GM19455 (cell line): ENCODE results near the gene DDX20.

Experiments
- ATAC-seq: cut with Tn5 transposase; IDR thresholded peaks from one replicate; pipeline ENCODE4 v1.9.1; 2021; ENCODE audit not compliant: unreplicated experiment

DDX20 gene

DNA sequence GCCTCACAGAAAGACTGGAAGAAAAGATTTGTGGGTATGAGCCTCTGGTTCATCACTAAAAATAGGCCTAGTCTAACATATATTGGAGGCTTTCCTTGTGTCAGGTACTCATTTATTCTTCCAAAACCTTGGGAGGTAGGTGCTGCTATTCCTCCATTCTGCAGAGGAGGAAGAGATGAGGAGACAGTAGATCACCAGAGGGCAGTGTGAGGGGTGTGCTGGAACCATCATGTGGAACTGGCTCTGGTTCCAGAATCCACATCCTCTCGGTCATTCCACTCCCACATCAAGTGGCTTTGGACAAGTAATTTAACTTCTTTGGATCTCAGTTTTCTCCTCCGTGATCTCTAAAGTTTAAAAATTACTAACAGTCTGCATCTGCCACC is 9.1 kb upstream of the DDX20 start:
- ATAC-seq = no peak

DNA sequence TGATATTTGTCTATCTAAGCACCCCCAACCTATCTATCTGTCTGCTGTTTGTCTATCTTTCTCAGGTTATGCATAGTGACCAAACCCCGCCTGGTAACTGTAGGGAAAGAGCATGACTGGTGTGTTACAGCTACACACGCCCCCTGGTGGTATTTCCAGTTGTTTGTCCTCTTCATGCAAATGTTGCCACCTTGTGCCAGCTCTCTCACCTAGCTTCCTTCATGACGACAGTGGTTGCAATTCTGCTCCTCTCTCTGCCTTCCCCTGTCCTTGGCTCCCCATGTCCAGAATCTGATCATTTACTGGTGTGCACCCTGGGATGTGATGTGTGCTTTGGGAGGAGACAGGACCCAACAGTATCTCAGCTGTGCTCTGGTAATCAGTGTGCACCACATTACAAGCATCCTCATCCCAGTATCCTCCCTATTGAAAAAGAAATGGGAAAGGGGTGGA is 8.4 kb upstream of the DDX20 start:
- no peak for ATAC-seq

DNA sequence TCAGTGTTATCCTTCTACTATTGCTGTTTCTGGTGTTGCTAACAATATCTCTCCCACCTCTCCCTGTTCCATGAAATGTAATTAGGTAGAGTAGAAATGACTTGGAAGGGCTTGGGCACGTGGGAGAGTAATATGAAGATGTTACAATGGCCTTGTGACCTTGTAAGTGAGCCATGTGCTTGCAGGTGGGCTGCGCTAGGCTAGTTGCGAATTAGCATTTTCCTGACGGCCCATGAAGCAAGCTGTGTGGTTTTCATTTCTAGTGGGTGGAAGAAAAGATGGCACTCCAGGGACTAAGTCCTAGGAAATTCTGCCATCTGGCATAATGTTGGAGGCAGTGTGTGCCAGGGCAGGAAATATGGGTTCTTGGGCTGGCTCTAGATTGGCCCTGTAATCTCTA is 7.8 kb upstream of the DDX20 start:
- ATAC-seq = no peak

DNA sequence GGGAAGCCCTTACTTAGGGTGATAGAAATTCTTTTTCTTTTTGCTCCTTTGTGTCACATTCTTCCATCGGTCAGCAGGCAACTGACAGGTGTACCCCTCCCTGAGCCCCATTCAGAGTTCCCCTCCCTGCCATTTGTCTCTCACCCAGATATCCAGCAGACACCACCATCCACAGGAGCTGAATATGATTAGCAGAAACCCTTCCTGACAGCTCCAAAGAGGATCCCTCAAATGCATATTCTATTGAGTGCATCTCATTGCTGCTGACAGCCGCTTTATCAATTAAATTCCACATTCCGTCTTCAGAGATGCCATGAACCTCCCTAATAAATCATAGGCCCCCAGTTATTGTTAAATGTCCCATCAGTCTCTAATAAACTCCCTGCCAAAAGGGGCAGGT is 6.1 kb upstream of the DDX20 start:
- ATAC-seq = no peak

DNA sequence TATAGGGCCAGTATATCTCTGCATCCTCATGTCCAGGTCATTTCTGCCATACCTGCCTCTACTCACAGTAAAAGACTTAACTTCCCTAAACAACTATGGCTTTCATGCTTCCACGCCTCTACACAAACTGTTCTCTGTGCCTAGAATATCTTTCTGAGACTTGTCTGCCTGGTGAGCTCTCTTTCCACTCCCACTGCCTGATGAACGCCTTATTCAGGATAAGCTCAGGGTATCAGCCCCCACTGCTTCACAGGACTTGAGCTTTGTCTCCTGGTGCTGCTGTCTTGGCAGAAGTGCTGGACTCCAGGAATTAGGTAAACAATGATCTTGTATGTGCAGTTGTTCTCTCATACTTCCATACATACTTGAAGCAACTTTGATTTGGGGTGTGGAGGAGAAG is 4.8 kb upstream of the DDX20 start:
- ATAC-seq = no peak

DNA sequence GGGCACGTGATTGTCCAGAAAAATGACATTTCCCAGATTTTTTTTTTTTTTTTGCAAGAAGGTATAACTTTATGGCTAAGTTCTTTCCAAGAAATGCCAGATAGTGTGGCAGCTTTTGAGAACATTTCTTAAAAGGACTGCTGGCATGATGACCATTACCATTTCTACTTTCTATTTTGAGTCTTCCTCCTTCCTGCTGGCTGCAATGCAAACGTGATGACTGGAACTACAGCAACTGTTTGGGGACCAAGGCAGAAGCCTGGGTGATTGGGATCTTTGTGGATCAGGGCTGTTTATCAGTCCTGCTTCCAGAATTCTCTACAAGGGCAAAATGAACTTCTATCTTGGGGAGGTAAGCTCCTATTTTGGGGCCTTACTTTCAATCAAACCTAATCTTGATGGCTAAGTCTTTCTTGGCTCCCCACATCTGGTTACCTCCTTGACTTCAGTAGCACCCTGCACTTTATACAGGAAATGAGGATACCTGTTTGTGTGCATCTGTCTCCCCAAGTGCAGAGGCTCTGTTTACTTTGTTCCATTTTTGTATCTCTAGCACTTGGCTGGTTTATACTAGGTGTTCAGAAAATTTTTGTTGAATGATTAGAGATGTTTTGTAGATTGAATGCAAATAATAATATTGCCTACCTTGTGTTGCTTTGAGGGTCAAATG is 3.7 kb upstream of the DDX20 start:
- ATAC-seq = no peak

DNA sequence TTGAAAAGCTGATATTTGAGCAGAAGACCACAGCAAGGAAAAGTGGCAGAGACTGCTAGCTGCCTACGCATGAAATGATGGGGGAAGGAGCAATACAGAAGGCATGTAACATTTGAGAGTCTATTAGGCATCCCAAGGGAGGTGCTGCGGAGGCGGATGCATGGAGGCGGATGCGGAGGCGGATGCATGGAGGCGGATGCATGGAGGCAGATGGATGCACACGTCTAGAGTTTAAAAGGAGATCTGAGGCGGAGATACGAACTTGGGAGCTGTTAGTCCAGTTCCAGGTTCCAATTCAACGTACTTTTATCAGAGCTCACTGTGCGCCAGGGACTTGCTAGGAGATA is 744 bp upstream of the DDX20 start:
- ATAC-seq = no peak

DNA sequence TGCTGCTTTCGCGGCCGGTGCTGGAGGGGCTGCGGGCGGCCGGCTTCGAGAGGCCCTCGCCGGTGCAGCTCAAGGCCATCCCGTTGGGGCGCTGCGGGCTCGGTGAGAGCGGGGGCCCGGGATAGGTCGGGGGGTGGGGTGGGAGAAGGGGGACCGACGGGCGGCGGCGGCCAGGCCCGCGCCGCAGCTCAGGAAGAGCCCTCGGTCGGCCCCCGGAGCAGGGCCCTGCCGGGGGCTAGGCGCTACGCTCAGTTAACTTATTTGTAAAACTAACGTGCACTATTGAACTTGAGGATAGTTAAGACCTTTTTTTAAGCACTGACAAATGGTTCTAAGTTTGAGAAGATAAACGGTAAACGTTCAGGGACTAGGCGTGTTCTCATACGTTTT is 418 bp downstream of the DDX20 start:
- peak; percentile 22 for ATAC-seq

DNA sequence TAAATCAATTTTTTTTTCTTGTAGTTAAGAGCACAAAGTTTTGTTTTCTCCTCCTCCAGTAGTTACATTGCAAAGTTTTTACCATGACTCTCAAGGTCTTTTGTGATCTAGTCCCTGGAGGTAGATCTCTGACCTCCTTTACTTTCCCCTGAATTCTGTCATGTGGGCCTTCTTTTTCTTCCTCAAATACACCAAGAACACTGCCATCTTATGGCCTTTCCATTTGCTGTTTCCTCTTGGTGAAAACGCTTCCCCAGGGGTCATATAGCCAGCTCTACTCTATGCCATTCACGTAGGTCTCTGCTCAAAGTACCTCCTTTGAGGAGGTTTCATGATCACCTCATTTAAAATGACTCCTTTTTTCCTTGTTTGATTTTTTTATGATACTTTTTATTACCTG is 2.7 kb downstream of the DDX20 start:
- ATAC-seq = no peak

DNA sequence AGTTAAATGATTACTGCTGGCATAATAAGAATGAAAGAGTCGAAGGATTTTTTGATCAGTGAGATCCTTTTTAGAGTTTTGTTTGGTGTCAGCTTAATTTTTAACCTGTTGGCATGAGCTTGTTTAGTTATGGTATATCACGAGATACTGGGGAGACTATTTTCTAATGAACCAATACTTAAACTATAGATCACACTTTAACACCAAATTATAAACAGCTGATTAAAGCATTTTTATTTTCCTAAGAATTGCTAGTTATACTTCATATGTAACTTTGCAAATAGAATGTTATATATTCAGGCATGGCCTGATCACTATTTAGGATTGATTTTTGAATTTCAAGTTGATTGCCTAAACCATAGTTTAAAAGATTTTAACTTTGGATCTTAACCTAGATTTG is 6.0 kb downstream of the DDX20 start:
- ATAC-seq = no peak

DNA sequence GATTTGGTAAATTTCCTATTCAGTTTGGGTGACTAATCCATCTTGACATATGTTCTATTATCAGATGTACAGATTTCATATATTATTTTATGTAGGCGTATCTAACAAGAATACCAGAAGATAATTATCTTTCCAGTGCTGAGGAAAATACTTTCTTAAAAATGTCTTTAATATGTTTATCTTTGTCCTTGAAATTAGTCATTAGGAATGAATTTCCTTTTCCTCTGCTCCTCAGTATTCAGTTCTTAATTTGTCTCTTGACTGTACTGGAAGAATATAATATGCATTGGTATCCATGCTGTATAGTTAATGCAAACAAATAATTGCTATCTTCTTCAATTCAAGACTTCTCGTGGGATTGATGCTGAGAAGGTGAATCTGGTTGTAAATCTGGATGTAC is 6.6 kb downstream of the DDX20 start:
- ATAC-seq = no peak

DNA sequence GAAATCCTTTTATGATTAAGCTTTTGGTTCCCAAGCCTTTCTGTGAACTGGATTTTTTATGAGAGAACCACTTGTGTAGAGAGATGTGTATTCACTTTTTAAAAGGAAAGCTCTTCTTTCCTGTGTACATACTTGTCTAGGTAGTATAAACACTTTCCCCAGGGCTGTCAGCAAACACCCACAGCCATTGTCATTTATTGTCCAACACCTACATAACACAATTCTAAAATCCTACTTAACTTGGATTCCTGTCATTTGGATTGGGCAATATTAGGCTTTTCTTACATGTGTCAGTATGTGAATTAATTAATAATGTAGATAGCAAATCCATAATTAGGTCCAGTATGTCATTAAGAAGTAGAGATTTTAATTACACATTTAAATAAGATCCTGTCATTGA is 12.3 kb downstream of the DDX20 start:
- ATAC-seq = no peak

DNA sequence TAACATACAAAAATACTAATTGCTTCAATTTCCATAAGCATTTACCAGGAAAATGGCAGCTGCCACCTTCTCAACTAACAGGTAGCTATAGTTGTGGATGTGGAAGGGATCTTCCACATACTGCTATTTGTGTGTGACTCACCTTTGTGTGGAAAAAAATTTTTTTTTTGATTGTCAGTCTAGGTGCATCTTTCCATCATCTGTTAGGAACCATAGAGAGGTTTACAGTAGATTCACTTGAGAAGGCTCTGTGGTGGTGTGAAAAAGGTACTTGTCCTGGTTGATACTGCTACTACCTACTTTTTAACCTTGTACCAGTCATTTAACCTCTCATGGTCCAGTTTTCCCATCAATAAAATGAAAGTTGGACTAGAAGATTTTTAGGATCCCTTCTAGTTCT is 12.9 kb downstream of the DDX20 start:
- no peak for ATAC-seq

DNA sequence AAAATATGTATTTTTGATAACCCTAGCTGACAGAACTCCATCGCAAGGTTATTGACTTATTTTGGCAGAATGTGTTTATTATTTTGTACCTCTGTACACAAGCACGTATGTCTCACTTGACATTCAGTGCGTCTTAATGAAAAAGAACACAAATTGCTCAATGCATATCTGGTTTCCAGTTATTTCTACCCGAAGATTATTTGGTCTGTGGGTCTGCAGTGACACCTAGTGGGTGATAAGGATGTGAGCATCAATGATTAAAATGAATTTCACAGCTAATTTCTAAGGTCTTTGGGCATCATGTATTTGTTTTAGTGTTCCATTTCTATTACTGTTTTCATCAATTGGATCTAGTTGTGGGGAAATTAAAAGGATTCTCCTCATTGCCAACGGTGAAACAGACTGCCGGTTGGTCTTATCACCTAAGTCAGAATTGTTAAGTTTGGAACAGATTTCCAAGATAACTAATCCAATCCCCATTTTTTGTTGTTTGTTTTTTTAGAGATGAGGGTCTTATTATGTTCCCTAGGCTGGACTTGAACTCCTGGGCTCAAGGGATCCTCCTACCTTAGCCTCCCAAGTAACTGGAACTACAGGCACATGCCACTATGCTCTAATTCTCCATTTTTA is 13.9 kb downstream of the DDX20 start:
- no peak for ATAC-seq

DNA sequence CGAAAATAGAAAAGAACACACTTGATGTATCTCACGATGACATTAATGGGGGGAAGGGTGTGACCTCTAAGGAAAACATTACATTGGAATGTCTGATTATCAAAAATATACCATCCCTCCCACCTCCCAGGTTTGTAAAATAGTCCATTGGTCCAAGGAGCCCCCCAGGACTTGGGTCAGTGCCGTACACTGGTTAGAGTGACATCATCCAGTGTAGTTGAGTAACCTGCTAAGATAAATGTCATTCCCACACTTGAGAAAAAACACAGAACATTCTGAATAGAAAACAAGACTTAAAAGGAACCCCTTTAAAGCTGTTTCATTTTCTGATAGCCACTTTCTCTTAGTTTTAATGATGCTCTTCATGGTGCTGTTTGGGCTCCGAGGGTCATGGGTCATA is 15.2 kb downstream of the DDX20 start:
- ATAC-seq = no peak

DNA sequence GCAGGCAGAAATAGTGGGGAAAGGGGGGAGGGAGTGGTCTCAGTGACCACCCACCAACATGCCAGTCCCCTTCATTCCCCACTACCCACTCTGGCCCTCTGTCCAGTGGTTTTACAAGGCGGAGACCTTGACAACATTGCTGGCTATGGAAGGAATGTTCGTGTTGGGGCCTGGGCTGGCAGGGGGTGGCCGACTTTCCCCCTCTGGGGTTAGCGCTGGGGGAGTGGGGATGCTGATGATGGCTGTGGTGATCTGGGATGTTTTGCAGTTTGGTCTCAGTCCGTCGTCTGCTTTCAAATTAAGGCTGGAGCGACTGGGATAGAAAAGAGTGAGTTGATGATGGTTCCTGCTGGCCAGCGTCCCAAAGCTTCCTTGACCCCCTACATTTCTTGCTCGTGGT is 20.3 kb downstream of the DDX20 start:
- ATAC-seq = no peak

DNA sequence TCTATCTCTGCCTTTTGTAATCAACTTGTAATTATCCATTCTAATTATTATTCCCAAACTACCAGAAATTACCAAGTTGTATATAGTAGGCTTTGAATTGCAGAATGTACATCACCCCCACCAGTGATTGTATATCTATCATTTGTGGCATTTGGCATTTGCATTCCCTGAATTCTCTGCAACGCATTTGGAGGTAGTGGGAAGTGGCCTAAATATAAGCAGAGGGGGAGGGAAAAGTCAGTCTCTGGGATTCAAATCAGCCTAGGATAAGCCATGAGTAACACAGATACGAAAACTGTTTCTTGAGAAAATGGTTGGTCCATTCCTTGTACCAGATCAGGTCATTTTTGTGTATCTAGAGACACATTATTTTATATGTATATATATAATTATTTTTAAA is 20.7 kb downstream of the DDX20 start:
- ATAC-seq = no peak

DNA sequence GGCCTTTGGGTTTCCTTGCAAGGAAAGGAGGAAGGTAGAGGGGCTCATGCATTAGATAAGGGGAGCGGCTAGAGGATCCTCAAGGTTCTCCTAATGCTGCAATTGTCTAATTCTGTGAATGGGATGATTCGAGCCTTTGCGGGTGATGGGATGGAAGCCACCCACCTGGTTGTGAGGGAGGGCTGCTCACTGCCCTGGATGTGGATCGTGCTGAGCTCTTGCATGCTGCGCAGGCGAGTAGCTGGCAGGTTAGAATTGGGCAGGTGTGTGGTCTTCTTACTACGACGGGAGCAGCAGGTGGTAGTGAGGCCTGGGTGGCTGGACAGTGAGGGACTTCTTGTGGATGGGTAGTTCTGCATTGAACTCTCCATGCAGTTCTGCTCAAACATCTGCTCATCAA is 21.2 kb downstream of the DDX20 start:
- ATAC-seq = no peak

DNA sequence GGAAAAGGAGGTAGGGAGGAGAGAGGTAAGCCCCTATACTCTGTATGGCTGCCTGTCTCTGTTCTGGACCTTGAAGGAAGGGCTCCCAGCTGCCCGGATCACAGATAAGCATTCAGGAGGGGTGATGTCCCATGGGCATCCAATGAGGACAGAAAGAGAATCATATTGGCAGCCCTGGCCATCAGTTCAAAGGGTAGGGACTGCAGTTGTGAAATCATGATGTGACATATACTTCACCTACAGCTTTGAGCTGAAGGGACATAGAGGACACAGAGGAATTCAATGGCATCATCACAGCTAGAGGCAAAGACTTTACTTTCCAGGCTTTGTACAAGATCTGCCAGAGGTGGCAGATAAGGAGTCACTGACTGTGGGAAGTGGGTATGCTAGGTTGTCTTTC is 21.6 kb downstream of the DDX20 start:
- no peak for ATAC-seq

DNA sequence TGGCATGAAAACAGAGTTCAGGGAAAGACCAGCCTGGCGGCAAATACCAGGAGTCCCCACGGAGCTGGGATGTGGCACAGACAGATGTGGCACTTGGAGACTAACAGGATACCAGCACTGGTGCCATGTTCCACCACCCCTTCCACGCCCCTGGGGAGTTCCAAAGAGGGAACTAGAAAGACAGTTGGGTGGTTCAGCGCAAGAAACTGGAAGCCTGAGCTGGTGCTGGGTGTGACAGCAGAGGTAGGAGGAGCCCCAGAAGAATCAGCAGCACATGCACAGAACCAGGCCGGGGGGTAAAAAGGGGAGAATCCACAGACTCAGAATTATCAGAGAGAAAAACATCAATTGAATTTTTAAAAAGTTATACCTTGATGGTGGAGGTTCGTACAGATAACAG is 22.4 kb downstream of the DDX20 start:
- no peak for ATAC-seq

DNA sequence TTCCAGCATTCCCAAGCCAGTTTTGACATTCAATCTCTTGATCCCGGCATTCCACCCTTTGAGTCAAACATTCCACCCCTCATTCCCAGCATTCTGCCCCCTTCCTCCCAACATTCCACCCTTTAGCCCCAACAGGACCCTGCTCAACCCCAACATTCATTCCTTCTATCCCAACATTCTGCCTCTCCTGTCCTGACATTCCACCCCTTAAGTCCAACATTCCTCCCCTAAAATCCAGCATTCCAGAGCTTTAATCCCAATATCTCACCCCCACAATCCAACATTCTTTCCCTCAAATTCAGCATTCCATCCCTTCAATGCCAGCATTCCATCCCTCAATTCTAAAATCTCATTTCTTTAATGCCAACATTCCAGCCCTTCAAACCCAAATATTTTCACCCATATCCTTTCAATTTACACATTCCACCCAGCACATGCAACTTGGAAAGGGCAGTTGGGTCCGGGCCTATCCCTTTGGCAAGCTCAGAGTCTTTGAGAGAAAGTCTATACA is 22.9 kb downstream of the DDX20 start:
- no peak for ATAC-seq

DNA sequence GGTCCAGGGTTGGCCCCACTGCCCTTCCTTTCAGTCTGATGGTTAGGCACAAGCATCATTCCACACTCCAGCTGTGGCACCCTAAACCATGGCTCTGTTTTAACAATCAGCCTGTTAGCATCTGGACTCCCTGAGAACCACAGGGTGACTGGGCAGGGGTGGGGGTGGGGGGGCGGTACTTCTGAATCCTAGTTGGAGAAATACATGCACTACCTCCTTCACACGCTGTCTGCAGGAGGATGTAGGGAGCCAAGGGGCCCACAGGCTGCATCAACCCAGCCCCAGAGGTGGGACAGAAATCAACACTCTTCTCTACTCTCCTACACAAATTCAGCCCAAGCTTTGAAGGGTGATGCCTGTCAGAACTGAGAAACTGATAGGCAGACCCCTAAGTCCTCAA is 23.8 kb downstream of the DDX20 start:
- no peak for ATAC-seq

DNA sequence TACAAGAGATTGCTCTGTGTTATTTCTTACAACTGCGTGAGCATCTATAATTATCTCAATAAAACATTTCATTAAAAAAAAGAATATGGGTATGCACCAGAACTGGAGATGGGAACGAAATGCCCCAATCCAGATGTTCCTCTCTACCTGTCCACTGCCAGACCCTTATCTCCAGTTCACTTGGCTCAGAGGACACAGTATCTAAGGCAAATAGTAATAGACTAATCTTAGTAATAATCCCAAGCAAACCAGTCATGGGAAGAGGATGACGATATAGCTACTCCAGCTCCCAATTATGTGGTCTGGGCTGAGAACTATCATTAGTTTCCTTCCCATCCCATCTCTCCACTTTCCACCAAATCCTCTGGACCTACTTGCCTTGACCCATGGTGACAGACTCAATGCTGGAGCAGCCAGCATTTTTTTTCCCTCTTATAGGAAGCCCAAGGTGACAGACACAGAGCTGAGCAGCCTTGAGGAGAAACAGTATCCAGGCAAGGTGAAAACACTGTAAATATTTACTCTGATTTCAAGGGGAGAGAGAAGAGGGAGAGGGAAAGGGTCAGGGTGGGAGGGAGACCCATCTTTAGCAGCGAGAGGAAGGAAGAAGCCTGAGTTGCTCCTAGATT is 28.7 kb downstream of the DDX20 start:
- no peak for ATAC-seq
